GM12878 (cell line): Measurements from ENCODE around the gene ARGLU1. TPM values are rescaled to one million over a fixed set of nuclear protein-coding genes. Genes with fewer than 3 reads are reported as not detected.

Source experiments
- ATAC-seq: fragments of 200-7000 bp; cut with Tn5 transposase; 3 replicates; pipeline ENCODE4 v1.9.1; 2020; ENCODE audit warnings: mild to moderate bottlenecking, moderate library complexity
- BruUV-seq: library from RNA; stranded (reverse); fragments of 400-500 nt; replicated peaks from 2 replicates; lab custom pipeline; 2021; lab: Mats Ljungman, UMichigan
- CTCF ChIA-PET: fragments of 300-600 bp; sonication (Branson Sonifier 250); formaldehyde crosslinking; extraction: SDS; loops from one replicate; lab custom pipeline; 2021; ENCODE audit warnings: inconsistent platforms; lab: Yijun Ruan, JAX
- POLR2A ChIA-PET: fragments of 350-600 bp; formaldehyde crosslinking; extraction: SDS; loops from one replicate; lab custom pipeline; 2021; ENCODE audit warnings: inconsistent platforms; lab: Charles Lee
- RAD21 ChIA-PET: fragments of 300-600 bp; sonication (Branson Sonifier 250); formaldehyde crosslinking; loops from one replicate; lab custom pipeline; 2023; ENCODE audit warnings: antibody characterized with exemption; ENCODE audit not compliant: unreplicated experiment; lab: Charles Lee
- SMC1A ChIA-PET: fragments of 300-600 bp; sonication (Branson Sonifier 250); formaldehyde crosslinking; loops from one replicate; lab custom pipeline; 2023; ENCODE audit not compliant: unreplicated experiment, uncharacterized antibody; lab: Charles Lee
- DNase-seq: peaks from one replicate; pipeline ENCODE4 v3.0.0-alpha.2; 2011; ENCODE audit warnings: low read depth, low spot score
- FAIRE-seq: peaks from 3 replicates; lab custom pipeline; 2011; peaks lifted over from hg19 to GRCh38; lab: Jason Lieb, UNC
- H2AFZ ChIP-seq: 2 replicates; pipeline ENCODE4 v1.6.0; 2011; ENCODE audit warnings: low read depth, low read length, control low read depth; ENCODE audit not compliant: control insufficient read depth
- H3K27ac ChIP-seq: 2 replicates; pipeline ENCODE4 v1.5.1; 2011; ENCODE audit warnings: control low read depth; ENCODE audit not compliant: control insufficient read depth, insufficient read depth
- H3K27me3 ChIP-seq, 2 experiments: replicated peaks in 1 of 2; 2 replicates each; pipeline versions ENCODE4 v1.6.0 to v1.6.1; 2011; ENCODE audit warnings: low read length in 1 of 2; ENCODE audit not compliant: control insufficient read depth in 2 of 2, insufficient read depth in 2 of 2
- H3K36me3 ChIP-seq, 2 experiments: 2 replicates each; pipeline ENCODE4 v1.5.1; 2011; ENCODE audit warnings: low read length in 1 of 2; ENCODE audit not compliant: control insufficient read depth in 2 of 2, insufficient read depth in 2 of 2
- H3K4me1 ChIP-seq: 2 replicates; pipeline ENCODE4 v1.6.1; 2011; ENCODE audit warnings: mild to moderate bottlenecking, low read length, moderate library complexity, mixed read lengths; ENCODE audit not compliant: control insufficient read depth, insufficient read depth
- H3K4me2 ChIP-seq: 2 replicates; pipeline ENCODE4 v1.6.0; 2011; ENCODE audit warnings: control low read depth; ENCODE audit not compliant: control insufficient read depth, insufficient read depth
- H3K4me3 ChIP-seq: fragments of 200-600 bp; sonication (generic); 2 replicates; pipeline ENCODE4 v1.5.1; 2016
- H3K79me2 ChIP-seq: 2 replicates; pipeline ENCODE4 v1.6.0; 2011; ENCODE audit warnings: low read length; ENCODE audit not compliant: control insufficient read depth, insufficient read depth
- H3K9ac ChIP-seq: 2 replicates; pipeline ENCODE4 v1.8.0; 2011; ENCODE audit warnings: low read length, control low read depth, mixed read lengths; ENCODE audit not compliant: control insufficient read depth, insufficient read depth
- H3K9me3 ChIP-seq: replicated peaks from 3 replicates; pipeline ENCODE4 v1.5.1; 2011; ENCODE audit warnings: mild to moderate bottlenecking, low read length; ENCODE audit not compliant: control insufficient read depth, insufficient read depth
- H4K20me1 ChIP-seq: 2 replicates; pipeline ENCODE4 v1.6.0; 2011; ENCODE audit not compliant: control insufficient read depth, insufficient read depth
- ATF7 ChIP-seq: fragments of 450-650 bp; IDR thresholded peaks from 2 replicates; pipeline ENCODE4 v1.6.1; 2016; ENCODE audit warnings: low read depth, mild to moderate bottlenecking
- DPF2 ChIP-seq: fragments of 450-650 bp; IDR thresholded peaks from 2 replicates; pipeline ENCODE4 v1.6.1; 2017; ENCODE audit warnings: mild to moderate bottlenecking
- EP300 ChIP-seq, 2 experiments: fragments of 150-350 bp in 1 of 2; IDR thresholded peaks; 2 replicates each; pipeline ENCODE4 v1.6.1; 2011 to 2012; ENCODE audit warnings: low read depth in 2 of 2, low read length in 2 of 2, borderline replicate concordance in 1 of 2, improper control_type of control experiment in 1 of 2, inconsistent platforms in 1 of 2; ENCODE audit not compliant: control insufficient read depth in 1 of 2
- EZH2 ChIP-seq: IDR thresholded peaks from 2 replicates; pipeline ENCODE4 v1.6.1; 2012; ENCODE audit warnings: low read depth, mild to moderate bottlenecking, control low read depth, inconsistent platforms, low read length, borderline replicate concordance; ENCODE audit not compliant: control insufficient read depth
- JUNB ChIP-seq: IDR thresholded peaks from 2 replicates; pipeline ENCODE4 v1.6.1; 2016; ENCODE audit warnings: antibody characterized with exemption, mild to moderate bottlenecking
- KLF5 ChIP-seq: fragments of 450-650 bp; IDR thresholded peaks from 2 replicates; pipeline ENCODE4 v1.6.1; 2014; ENCODE audit warnings: mild to moderate bottlenecking; ENCODE audit not compliant: partially characterized antibody
- TCF7 ChIP-seq: IDR thresholded peaks from 2 replicates; pipeline ENCODE4 v1.6.1; 2014; ENCODE audit warnings: antibody characterized with exemption, borderline replicate concordance
- YY1 ChIP-seq: IDR thresholded peaks from 2 replicates; pipeline ENCODE4 v1.6.1; 2011; ENCODE audit warnings: low read depth, mild to moderate bottlenecking, low read length
- ZBED1 ChIP-seq: IDR thresholded peaks from 2 replicates; pipeline ENCODE4 v1.6.1; 2016; ENCODE audit warnings: borderline replicate concordance
- in situ Hi-C: fragments of 300-500 bp; cut with MboI; formaldehyde crosslinking; loops from 9 replicates; pipeline ENCODE4 v1.14.3; 2018; ENCODE audit warnings: mixed read lengths
- intact Hi-C: fragments of 100-400 bp; cut with micrococcal nuclease; formaldehyde crosslinking; loops from one replicate; pipeline ENCODE4 v1.14.2; 2022; ENCODE audit not compliant: unreplicated experiment
- polyA plus RNA-seq, 11 experiments: library from polyadenylated mRNA; depleted of rRNA in 4 of 11; unstranded in 6 of 11; stranded (reverse) in 5 of 11; fragments of >200 nt; fragmentation: Nextera tagmentation in 4 of 11; fragmentation: Illumina TruSeq in 1 of 11; extraction: Ambion mirVana in 4 of 11; extraction: Trizol in 1 of 11; gene quantifications; 1 replicate in 1 of 11; 2 replicates in 10 of 11; pipeline versions ENCODE4 v1.2.1 to v1.2.3, GENCODE V29; 2011 to 2016; ENCODE audit warnings: inconsistent platforms in 2 of 11, missing spikeins in 2 of 11, low read depth in 1 of 11
- total RNA-seq, 4 experiments: library from RNA; depleted of rRNA in 3 of 4; stranded (reverse); fragments of >200 nt in 3 of 4; fragmentation: Illumina TruSeq in 1 of 4; extraction: Trizol in 1 of 4; gene quantifications; 2 replicates each; pipeline versions ENCODE4 v1.2.1 to v1.2.3, GENCODE V29; 2013 to 2021
- TF ChIP-seq, protein P1 (sequence below): fragments of 450-650 bp; IDR thresholded peaks from 2 replicates; pipeline ENCODE4 v1.6.1; 2017; ENCODE audit warnings: mild to moderate bottlenecking
- TF ChIP-seq, protein P2 (sequence below): IDR thresholded peaks from 2 replicates; pipeline ENCODE4 v1.6.1; 2011; ENCODE audit warnings: borderline replicate concordance, low read depth, mild to moderate bottlenecking, moderate library complexity, low read length; ENCODE audit not compliant: insufficient read depth, poor library complexity, severe bottlenecking
- TF ChIP-seq, protein P3 (sequence below): fragments of 450-650 bp; IDR thresholded peaks from 2 replicates; pipeline ENCODE4 v1.6.1; 2016; ENCODE audit warnings: mild to moderate bottlenecking, moderate library complexity, borderline replicate concordance

The ARGLU1 gene
- total and polyA plus RNA-seq, 10 of the 15 experiments (the other 5 are each of a cell fraction or from before 2014, with no cell fraction given): 47.1 to 197 (median 98.3) TPM

DNA sequence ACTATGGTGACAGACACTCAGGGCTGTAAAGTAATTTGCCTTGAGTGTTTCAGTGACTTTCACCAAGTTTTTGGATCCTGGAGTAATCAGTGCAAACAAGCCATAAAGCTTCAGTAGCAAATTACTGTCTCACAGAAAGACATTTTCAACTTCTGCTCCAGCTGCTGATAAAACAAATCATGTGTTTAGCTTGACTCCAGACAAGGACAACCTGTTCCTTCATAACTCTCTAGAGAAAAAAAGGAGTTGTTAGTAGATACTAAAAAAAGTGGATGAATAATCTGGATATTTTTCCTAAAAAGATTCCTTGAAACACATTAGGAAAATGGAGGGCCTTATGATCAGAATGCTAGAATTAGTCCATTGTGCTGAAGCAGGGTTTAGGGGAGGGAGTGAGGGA, 9.4 kb downstream of the ARGLU1 start:
- ChIA-PET POLR2A (interaction anchor here (1.0 kb wide), 1 partner anchor 8 kb away, joined by 4 read pairs; no protein-coding TSS in a partner anchor), CTCF (interaction anchor here (1.1 to 1.3 kb wide), 3 partner anchors 21 to 61 kb away, joined by 3 read pairs; no protein-coding TSS in a partner anchor), RAD21 (interaction anchor here (1.0 kb wide), 1 partner anchor 62 kb away, joined by 3 read pairs; no protein-coding TSS in a partner anchor), SMC1A (interaction anchor here (0.7 kb wide), 1 partner anchor 8 kb away, joined by 3 read pairs; no protein-coding TSS in a partner anchor)
- H3K79me2 ChIP-seq: peaks cover 80% of the 10 kb centered on the region
- intact Hi-C loops: no loop called here
- no peak overlapping the region for H3K4me3 ChIP-seq
- in situ Hi-C loops: loop anchor here (25.0 kb wide), 1 partner anchor 1654 kb away; the partner anchor contains the start of genes ABHD13 and LIG4
- FAIRE-seq: no peak
- H3K27me3 ChIP-seq: no peaks in the 10 kb centered on the region
- no peak overlapping the region for H2AFZ ChIP-seq
- TF ChIP-seq, protein P1, sequence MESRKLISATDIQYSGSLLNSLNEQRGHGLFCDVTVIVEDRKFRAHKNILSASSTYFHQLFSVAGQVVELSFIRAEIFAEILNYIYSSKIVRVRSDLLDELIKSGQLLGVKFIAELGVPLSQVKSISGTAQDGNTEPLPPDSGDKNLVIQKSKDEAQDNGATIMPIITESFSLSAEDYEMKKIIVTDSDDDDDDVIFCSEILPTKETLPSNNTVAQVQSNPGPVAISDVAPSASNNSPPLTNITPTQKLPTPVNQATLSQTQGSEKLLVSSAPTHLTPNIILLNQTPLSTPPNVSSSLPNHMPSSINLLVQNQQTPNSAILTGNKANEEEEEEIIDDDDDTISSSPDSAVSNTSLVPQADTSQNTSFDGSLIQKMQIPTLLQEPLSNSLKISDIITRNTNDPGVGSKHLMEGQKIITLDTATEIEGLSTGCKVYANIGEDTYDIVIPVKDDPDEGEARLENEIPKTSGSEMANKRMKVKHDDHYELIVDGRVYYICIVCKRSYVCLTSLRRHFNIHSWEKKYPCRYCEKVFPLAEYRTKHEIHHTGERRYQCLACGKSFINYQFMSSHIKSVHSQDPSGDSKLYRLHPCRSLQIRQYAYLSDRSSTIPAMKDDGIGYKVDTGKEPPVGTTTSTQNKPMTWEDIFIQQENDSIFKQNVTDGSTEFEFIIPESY: no peak
- TF ChIP-seq, protein P2, sequence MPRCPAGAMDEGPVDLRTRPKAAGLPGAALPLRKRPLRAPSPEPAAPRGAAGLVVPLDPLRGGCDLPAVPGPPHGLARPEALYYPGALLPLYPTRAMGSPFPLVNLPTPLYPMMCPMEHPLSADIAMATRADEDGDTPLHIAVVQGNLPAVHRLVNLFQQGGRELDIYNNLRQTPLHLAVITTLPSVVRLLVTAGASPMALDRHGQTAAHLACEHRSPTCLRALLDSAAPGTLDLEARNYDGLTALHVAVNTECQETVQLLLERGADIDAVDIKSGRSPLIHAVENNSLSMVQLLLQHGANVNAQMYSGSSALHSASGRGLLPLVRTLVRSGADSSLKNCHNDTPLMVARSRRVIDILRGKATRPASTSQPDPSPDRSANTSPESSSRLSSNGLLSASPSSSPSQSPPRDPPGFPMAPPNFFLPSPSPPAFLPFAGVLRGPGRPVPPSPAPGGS: no peak
- TF ChIP-seq DPF2 (no peak), YY1 (no peak), ZBED1 (no peak), EZH2 (no peak), EP300 (IDR thresholded peaks at IDR 0.05; ENCODE audit: borderline replicate concordance in 1 of 2, control insufficient read depth in 1 of 2, low read depth in 2 of 2, low read length in 2 of 2) (no peak), ATF7 (no peak), KLF5 (no peak), JUNB (no peak), TCF7 (no peak)
- TF ChIP-seq, protein P3, sequence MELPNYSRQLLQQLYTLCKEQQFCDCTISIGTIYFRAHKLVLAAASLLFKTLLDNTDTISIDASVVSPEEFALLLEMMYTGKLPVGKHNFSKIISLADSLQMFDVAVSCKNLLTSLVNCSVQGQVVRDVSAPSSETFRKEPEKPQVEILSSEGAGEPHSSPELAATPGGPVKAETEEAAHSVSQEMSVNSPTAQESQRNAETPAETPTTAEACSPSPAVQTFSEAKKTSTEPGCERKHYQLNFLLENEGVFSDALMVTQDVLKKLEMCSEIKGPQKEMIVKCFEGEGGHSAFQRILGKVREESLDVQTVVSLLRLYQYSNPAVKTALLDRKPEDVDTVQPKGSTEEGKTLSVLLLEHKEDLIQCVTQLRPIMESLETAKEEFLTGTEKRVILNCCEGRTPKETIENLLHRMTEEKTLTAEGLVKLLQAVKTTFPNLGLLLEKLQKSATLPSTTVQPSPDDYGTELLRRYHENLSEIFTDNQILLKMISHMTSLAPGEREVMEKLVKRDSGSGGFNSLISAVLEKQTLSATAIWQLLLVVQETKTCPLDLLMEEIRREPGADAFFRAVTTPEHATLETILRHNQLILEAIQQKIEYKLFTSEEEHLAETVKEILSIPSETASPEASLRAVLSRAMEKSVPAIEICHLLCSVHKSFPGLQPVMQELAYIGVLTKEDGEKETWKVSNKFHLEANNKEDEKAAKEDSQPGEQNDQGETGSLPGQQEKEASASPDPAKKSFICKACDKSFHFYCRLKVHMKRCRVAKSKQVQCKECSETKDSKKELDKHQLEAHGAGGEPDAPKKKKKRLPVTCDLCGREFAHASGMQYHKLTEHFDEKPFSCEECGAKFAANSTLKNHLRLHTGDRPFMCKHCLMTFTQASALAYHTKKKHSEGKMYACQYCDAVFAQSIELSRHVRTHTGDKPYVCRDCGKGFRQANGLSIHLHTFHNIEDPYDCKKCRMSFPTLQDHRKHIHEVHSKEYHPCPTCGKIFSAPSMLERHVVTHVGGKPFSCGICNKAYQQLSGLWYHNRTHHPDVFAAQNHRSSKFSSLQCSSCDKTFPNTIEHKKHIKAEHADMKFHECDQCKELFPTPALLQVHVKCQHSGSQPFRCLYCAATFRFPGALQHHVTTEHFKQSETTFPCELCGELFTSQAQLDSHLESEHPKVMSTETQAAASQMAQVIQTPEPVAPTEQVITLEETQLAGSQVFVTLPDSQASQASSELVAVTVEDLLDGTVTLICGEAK: no peak
- H3K4me2 ChIP-seq: no peak overlapping the region
- DNase-seq: no peak
- no peak for ATAC-seq
- H3K9me3 ChIP-seq: no peaks in the 10 kb centered on the region
- TSS peak; percentile 22 for BruUV-seq
- H4K20me1 ChIP-seq: no peaks in the 10 kb centered on the region
- H3K36me3 ChIP-seq: peaks cover 5 to 39% of the 10 kb centered on the region in 2 experiments
- no peak overlapping the region for H3K27ac ChIP-seq
- peaks cover 4% of the 10 kb centered on the region; the same call in 1 of the 2 replicates for H3K4me1 ChIP-seq
- no peak overlapping the region for H3K9ac ChIP-seq
